C4-2B (cell line): ENCODE results near the gene VIPR1.

Experiments used
- CTCF ChIP-seq: fragments of 450-650 bp; conservative IDR thresholded peaks from 2 replicates; pipeline ENCODE4 v1.5.1; 2017; ENCODE audit warnings: mild to moderate bottlenecking
- ZFX ChIP-seq: fragments of 450-650 bp; IDR thresholded peaks from 2 replicates; pipeline ENCODE4 v1.6.1; 2017

GRCh38 chr3:42501681-42502428, 588 bp upstream of the VIPR1 start:
- TF ChIP-seq CTCF: no peak
- TF ChIP-seq ZFX: no peak
